Activated CD4-positive, CD25-positive, alpha-beta regulatory T cell (primary cell): ENCODE results near the gene ZNF692.

ENCODE experiments used
- DNase-seq, 4 experiments: peaks; one replicate each; lab custom pipeline; 2025; lab: John Stamatoyannopoulos, UW

The ZNF692 gene

DNA sequence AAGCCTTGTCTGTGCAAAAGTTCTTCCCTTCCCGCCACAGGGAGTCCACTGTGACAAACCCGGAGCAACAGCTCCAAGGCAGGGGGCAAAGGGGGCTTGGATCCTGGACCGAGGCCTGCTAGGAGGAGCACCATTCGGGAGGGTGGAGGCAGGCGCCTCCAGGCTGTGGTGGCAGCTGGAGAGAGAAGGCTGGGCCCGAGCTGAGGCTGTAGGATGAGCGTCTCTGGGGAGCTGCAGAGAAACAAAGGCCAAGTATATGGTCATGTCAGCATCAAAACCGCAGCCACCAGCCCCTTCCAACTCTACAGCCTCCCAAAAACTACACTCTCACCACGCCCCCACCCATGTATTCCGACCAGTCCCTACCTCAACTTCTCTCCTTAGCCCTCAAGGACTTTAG, 33.7 kb downstream of the ZNF692 start:
- no peak for DNase-seq

DNA sequence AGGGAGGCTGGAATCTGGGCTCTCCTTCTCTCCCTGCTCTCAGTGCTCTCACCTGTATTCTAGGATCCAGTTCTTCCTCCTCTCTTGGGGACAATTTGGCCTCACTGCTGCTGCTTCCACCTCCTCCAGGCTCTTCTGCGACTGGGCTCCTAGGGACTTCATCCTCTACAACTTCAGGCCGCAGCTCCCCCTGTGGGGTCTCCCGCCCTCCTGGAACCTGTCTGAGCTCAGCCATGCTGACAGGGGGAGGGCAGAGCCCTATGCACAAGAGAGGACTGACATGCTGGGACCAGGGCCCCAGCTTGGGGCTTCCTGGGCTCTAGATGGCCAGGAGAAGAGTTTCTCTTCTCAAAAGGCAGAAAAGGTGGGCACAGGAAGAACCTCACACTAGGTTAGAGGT, 34.2 kb downstream of the ZNF692 start:
- no peak for DNase-seq

DNA sequence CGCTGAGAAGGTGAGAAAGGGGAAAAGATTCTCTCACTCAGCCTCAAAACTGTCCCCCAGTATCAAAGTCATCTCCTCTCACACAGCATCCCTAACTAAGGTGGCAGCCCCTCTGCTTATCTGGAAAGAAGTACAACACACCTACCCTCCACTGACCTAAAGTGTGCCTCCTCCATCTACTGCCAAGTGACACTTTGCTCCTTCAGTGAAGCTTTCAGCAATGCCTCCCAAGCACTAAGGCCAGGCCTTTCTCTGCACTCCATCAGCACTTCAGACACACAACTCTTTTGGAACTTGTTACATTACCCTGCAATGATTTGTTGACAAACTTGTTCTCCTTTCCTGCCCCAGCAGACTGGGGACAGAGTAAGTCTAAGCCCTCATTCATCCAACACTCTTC, 34.6 kb downstream of the ZNF692 start:
- DNase-seq = no peak

DNA sequence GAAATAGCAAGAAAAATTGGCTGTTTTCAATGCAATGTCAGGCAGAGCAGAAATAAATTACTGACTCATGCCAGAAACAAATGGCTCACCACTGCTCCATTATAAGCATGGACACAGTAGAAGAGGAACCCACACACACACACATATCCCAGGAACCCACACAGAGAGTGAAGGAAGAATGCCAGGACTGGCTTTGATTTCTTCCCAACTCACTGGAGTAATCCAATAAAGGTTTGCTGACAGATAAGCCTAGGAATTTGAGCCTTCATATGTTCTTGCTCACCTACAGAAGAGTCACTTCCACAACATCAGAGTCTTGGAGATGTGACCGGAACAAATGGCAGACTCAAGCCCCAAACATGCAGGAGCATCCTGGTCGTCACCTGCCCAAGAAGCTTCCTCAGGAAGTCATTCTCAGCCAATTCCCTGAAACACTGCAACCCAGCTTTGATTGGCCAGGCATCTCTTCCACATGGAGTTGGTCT, 35.3 kb downstream of the ZNF692 start:
- no peak for DNase-seq

DNA sequence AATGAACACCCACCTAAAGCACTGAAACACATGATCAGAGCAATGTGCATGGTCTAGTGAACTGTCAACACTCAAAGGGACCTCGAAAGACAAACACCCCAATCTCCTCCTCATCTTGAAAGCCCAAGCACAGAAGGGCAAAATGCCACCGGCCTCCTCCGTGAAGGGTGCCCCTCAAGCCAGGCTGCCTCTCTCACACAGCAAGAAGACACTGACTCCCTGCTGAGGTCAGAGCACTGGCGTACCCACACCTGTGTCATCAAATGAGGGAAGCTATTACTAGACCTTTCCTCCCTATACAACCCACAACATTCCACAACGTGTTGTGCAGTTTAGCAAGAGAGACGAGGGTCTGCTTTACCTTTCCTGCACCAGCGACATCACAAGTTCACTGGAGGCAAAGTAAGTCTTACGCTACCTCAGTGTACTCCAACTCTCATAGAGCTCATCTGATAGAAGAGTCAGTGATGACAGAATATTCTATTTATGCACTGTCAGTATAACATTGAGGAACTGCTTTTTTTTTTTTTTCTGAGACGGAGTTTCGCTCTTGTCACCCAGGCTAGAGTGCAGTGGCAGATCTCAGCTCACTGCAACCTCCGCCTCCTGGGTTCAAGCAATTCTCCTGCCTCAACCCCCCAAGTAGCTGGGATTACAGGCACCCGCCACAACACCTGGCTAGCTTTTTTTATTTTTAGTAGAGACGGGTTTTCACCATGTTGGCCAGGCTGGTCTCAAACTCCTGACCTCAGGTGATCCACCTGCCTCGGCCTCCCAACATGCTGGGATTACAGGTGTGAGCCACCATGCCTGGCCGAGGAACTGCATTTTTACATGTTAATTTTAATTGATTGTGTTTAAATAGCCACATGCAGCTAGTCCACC, 36.5 kb downstream of the ZNF692 start:
- DNase-seq = no peak

DNA sequence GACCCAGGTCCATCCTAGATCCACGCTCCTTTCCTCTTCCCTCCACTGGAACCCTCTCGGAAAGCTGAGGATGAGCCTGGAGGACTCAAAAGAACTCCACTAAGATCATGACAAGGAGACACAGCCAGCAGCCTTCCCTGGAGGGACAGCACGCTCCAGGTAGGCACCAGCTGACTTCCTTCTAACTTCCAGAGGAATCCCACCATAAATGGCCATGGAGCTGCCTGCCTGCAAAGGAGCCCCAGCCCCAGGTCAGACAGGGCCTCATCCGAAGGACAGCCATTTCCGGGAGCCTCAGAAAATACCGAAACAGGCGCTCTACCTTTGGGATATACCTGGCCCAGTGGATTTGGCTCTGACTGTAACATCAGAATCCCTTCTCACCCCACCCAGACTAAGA, 37.2 kb downstream of the ZNF692 start:
- no peak for DNase-seq

DNA sequence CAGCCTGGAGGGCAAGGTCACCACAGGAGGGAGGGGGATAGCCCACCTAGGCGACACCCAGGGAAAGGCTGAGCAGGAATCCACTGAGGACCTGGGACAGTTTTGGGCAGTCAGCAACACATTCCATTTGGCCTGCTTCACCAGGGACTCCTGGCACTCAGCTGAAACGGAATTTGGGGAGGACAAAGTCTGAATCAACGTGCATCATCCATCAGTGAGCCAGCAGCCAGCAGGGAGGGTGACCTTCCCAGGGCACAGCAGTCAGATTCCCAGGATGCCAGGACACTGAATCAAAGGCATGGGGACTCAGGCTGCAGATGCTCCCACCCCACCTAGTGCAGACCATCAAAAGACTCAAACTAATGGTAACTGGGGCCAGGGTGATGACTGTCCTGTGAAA, 37.8 kb downstream of the ZNF692 start:
- no peak for DNase-seq

DNA sequence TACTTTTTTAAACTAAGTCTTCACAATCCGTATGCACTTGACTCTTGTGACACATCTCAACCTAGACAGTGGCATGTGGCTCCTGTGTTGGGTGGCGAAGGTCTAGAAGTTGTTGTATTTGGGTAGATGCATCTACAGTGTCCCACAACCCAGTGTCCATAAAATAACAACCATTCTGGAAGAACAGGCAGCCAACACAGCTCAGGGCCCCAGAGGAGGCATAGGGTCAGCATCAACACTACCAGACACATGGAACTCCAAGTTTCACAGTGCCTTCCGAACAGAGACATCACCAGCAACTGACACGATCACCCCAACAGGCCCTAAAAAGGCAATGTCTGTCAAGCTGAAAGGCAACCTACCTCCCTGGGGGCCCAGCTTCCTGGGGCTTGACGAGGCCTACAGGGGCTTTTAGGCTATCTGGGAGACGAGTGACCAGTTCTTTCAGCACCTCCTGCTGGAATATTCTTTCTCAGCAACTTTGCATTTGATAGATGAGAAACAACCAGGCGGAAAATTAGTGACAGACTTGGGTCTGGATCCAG, 38.8 kb downstream of the ZNF692 start:
- no peak for DNase-seq

DNA sequence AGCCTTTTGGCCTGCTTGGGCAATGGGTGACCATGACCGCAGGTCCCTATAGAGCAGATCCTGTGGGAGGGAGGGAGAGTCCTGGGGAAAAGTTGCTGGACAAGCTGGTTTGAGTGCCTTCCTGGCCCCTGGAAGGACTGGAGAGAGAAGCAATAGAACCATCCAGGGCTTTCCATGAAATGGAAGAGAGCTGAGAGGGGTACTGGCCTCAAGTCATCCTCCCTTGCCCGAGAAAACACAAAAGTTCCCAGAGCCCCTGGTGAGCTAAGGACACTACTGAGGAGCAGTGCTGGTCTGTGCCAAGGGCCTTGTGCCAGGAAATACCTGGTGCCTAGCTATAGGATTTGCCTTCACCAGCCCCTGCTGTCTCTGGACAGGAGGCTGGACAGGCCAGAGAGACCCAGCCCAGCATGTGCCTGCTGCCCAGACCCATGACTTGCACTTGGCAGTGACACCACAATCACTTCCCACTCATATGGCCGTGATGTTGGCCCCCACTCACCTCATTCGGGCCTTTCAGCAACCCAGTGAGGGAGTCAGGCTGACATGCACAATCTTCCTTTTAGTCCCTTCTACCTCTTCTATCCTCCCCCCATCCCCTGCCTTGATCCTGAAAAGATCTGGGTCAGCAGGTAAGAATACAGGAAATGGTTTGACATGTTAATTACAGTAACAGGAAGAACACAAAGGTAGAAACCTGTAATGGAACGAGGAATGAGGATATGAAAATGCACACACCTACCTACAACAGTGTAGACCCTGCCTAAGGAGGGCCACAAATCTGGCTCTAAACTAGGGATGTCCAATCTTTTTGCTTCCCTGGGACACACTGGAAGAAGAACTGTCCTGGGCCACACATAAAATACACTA, 40.1 kb downstream of the ZNF692 start:
- no peak for DNase-seq

DNA sequence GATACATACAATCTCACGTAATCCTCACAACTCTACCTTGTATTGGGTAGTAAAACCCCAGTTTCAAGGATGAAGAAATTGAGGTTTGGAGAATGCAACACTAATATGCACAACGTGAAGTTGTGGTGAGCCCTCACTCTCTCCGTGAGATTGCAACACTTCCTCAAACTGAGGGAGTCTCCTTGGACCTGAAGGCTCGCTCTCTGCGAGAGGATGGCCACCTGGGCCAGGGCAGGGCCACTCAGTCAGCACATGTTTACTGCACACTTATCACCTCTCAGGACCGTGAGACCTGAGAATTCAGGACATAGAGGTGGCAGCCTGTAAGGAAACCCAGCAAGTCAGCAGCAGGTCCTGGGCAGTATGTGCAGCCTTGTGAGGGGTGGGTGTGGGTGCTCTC, 41.8 kb downstream of the ZNF692 start:
- no peak for DNase-seq

DNA sequence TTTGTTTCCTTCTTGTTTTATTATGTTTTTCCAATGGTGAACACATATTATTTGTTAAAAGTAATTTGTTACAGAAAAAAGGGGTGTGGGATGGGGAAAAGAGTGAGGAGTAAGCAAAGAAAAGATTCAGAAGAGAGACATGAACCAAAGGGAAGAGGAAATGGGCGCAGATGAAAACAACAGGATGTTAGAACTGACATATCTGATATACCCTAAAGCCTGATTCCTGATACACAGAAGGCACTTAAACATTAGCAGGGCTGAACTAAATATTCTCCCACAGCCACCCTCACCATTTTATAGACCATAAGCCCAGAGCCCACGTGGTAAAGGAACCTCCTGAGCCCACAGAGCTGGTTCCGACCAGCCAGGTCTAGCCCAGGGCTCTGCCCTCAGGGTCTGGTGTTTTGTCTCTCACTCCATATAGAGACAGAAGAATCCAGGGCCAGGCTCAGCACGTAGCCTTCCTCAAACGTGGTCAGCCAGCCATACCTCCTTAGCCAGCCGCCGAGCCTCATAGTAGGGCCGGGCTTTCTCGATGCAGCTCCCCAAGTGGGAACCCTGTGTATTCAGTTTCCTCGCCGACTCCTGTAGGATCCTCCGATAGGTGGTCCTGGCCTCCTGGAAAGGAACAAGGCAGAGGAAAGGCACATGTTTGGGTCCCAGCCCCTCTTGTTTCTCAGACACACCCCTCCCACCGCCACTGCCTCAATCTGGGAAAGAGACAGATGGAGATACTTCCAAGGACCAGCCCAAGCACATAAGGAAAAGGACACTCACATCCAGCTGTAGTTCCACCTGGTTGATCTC, 42.6 kb downstream of the ZNF692 start:
- no peak for DNase-seq

DNA sequence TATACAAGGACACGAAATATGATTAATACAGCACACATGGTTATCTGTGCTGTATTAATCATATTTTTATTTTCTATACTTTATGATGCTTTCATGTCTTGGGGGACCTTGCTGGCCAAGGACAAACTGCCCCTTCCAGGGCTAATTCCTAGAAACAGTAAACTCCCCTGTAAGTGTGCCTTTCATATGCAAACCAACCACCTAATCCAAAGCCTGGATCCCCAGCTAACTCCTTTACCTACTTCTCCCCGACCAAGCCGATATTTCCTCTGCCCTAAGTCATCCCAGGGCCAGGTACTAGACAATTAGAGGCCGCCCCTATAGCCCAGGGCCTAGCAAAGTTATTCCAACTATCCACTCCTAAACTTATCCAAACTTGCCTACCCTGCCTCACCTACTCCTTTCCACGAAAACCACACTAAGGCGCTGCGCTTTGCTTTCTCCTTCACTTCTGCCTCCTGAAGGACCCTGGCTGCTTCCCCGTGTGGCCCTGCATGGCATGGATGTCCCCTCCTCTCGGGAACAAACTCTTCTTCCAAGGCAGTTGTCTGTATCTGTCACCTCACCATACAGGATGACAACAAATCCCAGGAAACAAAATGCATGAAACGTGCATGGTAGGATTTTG, 43.4 kb downstream of the ZNF692 start:
- DNase-seq = no peak

DNA sequence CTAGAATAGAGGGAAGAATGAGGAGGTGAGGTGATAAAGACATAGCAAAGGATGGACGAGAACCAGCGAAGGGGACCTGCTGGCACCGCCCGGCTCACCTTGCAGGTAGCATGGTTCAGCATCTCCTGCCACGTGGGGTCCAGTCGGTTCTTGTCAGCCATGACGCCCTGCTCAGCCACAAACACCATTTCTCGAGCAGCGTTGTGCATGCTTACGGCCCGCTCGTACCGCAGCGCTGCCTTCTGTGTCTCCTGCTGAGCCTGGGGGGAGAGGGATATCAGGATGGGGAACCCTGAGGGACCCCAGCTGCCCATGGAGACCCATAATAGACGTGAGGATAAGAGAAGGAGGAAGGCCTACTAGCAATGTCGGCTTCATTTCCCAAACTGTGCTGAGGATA, 44.5 kb downstream of the ZNF692 start:
- no peak for DNase-seq

DNA sequence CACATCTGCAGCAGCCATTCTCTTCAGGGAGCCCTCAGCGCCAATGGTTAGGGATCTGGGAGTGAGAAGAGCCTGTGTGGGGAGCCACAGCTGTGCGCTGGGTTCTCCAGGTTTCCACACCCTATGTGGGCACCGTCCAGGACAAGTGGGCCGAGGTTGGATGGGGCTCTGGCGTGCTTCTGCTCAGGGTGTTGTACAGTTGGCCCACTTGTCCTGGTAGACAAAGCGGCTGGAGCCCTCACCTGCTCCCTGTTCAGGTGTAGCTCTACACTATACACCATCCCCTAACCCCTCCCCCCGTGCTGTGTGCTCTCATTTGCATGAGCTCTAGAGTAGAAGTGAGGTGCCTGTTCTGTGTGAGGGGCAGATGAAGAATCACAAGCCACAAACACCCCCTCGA, 45.3 kb downstream of the ZNF692 start:
- DNase-seq = no peak

DNA sequence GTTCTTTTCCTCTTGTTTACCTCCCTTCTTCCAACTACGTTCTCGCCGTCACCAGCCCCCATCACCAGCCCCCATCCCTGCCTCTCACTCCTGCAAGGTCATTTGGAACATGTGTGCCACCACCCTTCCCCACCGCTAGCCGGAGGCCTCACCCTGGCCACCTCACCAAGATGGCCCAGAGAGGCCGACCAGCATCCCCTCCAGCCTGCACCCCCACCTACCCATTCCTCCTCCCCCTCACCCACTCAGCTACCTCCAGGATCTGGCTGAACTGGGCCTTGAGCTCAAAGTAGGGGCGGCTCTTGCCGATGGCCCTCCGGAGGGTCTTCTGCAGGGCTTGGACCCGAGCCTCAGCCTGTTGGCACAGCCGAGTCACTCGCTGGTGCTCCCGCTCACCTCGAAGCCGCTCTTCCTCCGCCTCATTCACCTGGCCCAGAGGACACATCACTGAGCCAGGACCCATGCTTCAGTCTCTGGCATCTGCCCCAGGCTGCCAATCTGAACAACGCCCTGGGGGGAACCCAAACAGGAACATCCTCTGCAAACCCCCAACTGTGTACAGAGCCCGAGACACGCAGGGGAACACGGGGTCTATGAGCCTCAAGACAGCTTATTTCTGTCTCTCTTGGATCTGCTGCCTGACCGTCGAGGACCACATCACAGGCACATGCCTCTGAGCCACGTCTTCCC, 46.0 kb downstream of the ZNF692 start:
- DNase-seq = no peak

DNA sequence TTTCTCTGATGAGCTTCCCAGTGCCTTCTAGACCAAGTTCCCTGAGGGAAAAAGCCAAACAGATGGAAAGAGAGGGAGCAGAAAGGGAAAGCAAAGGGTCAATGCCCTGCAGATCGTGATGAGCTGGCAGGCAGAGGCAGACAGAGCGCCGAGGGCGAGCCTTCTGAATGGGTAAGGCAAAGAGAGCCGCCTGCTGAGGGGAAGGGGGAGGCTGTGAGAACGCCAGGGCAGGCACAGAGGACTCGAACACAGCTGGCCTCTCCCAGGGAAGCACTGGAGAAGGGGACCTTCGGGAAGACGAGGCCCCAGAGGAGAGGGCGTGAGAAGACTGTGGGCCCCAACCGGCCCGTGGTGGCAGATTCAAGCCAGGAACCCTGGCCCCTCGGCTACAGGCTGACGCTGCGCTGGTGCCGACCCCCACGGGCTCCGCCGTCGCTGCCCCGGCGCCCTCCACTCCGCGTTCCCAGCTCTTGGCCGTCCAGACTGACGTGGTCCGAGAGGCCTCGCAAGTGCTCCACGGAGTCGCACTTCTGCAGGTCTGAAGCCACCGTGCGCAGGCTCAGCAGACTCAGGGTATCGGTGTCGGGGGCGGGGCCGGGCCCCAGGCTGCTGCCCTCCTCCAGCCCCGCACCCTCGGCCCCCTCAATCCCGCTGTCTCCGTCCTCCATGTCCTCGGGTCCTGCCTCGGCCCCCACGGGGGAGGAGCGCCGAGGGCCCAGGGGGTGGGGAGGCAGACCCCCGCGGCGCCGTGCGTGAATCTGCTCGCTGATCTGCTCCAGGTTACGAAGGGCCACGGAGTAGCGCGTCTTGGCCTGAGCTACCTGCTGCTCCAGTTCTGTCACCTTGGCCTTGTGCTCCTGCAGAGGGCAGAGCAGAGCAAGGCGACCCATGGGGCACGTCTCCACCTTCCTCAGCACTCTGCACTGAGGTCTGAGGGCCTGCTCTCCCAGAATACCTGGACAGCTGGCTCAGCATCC, 47.1 kb downstream of the ZNF692 start:
- no peak for DNase-seq

DNA sequence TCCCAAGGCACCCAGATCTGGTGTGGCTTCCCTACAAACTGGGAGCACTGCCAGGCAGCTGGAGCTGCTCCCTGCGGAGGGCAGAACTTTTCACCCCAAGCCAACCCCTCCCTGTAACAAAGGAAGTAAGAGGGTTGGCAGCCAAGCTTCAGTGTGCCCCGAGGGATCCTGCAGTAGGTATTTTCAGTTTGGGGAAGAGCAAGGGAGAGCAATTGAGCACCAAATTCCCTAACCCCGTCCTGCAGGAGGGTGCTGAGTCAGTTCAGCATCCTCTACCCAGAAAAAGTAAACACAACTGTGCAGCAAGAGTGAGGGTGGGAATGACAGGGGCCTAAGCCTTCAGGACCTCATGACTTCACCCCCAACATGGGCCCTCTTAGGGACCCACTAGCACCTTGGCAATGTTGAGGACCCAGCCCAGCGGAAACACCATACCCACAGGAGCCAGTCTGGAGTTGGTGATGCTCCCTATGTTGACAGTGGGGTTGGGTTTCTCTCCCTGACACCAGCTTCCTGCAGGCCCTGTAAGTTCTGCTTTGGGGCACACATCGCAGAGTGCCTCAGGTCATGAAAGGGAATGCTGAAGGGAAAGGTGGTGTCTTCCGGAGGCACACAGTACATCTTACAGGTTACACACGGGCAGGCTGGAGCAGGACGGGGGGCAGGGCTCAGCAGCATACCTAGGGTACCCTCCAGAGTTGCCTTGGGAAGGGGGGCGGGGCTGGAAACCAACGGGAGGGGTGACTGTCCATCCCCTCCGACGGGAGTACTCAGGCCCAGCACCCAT, 48.0 kb downstream of the ZNF692 start:
- no peak for DNase-seq

DNA sequence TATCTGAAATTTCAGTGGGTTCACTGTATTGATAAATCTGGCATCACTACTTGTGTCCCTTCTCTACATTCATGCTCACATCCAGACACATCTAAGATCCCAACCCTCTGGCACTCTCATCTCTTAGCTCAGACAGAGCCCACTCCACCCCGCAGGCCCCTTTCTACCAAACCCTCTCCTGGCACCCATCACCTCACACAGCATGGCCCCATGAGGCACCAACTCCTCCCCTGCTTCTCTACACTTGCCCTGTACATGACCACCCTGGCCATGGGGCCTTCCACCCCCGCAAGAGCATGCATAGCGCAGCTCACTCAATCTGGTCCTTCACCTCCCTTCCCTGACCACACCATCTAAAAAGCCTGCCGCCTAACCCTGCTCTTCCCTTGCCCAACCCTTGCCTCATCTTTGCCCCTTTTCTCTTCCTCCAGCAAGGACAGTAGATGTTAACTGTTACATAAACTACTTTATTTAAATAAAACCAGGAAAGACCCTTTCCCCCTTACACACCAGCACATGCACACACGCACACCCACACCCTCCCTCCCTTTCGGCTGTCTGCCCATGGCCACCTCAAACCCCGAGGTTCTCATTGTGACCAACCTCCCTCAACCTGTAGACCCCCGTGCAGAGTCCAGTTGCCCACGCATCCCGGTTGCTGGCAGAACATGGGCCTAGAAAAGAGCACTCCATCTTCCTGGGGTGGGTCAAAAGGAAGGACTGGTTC, 48.7 kb downstream of the ZNF692 start:
- DNase-seq = no peak
